K562 (cell line): ENCODE measurements around the gene CD82. TPM values are rescaled to one million over a fixed set of nuclear protein-coding genes. Genes with fewer than 3 reads are reported as not detected.

Source experiments
- ATF4 ChIP-seq: fragments of 450-650 bp; formaldehyde crosslinking; IDR thresholded peaks from 2 replicates; pipeline ENCODE4 v1.4.0; 2022; ENCODE audit warnings: mild to moderate bottlenecking, moderate library complexity
- DNMT1 ChIP-seq: fragments of 450-650 bp; IDR thresholded peaks from 2 replicates; pipeline ENCODE4 v1.6.1; 2016; ENCODE audit warnings: antibody characterized with exemption, mild to moderate bottlenecking
- E4F1 ChIP-seq: fragments of 250-450 bp; sonication (Bioruptor Pico); IDR thresholded peaks from 2 replicates; pipeline ENCODE4 v1.5.0; 2021; ENCODE audit warnings: mild to moderate bottlenecking, borderline replicate concordance
- HOXB6 ChIP-seq: fragments of 250-450 bp; sonication (Bioruptor Pico); IDR thresholded peaks from 2 replicates; pipeline ENCODE4 v1.5.1; 2022; ENCODE audit warnings: mild to moderate bottlenecking, borderline replicate concordance
- ILF3 ChIP-seq: fragments of 450-650 bp; IDR thresholded peaks from 2 replicates; pipeline ENCODE4 v1.6.1; 2018; ENCODE audit warnings: antibody characterized with exemption, mild to moderate bottlenecking, moderate library complexity, borderline replicate concordance
- IRF1 ChIP-seq: sonication (generic); formaldehyde crosslinking; IDR thresholded peaks from 2 replicates; pipeline ENCODE4 v1.8.0; 2022; ENCODE audit warnings: missing genetic modification reagents, mild to moderate bottlenecking, borderline replicate concordance
- JUNB ChIP-seq: fragments of 450-650 bp; formaldehyde crosslinking; conservative IDR thresholded peaks from 2 replicates; pipeline ENCODE4 v1.4.0; 2020; ENCODE audit warnings: mild to moderate bottlenecking
- KAT7 ChIP-seq: sonication (generic); formaldehyde crosslinking; IDR thresholded peaks from 2 replicates; pipeline ENCODE4 v1.8.0; 2022; ENCODE audit warnings: missing genetic modification reagents, mild to moderate bottlenecking, borderline replicate concordance
- KDM4B ChIP-seq, 2 experiments: fragments of 450-650 bp in 1 of 2; sonication (generic) in 1 of 2; IDR thresholded peaks; 2 replicates each; pipeline ENCODE4 v1.6.1; 2016 to 2017; ENCODE audit warnings: borderline replicate concordance in 2 of 2, antibody characterized with exemption in 1 of 2, low read depth in 1 of 2, mild to moderate bottlenecking in 1 of 2
- LEF1 ChIP-seq: fragments of 450-650 bp; IDR thresholded peaks from 2 replicates; pipeline ENCODE4 v1.6.1; 2016; ENCODE audit warnings: mild to moderate bottlenecking
- MCM5 ChIP-seq: fragments of 450-650 bp; IDR thresholded peaks from 2 replicates; pipeline ENCODE4 v1.6.1; 2016; ENCODE audit warnings: low read depth
- MXD1 ChIP-seq: fragments of 250-450 bp; sonication (Bioruptor Pico); IDR thresholded peaks from 2 replicates; pipeline ENCODE4 v1.8.0; 2021; ENCODE audit warnings: borderline replicate concordance, mild to moderate bottlenecking, moderate library complexity; ENCODE audit not compliant: poor library complexity, severe bottlenecking
- NKRF ChIP-seq: fragments of 450-650 bp; IDR thresholded peaks from 2 replicates; pipeline ENCODE4 v1.6.1; 2016; ENCODE audit warnings: borderline replicate concordance
- RBBP5 ChIP-seq: fragments of 200-600 bp; sonication (generic); IDR thresholded peaks from 2 replicates; pipeline ENCODE4 v1.6.1; 2012; ENCODE audit warnings: borderline replicate concordance, mild to moderate bottlenecking, low read length, control low read depth, inconsistent platforms; ENCODE audit not compliant: insufficient read depth, poor library complexity, severe bottlenecking
- SREBF1 ChIP-seq: fragments of 150-350 bp; IDR thresholded peaks from 2 replicates; pipeline ENCODE4 v1.6.1; 2014; ENCODE audit warnings: antibody characterized with exemption, low read depth, low read length, borderline replicate concordance
- ZKSCAN1 ChIP-seq: fragments of 150-350 bp; IDR thresholded peaks from 2 replicates; pipeline ENCODE4 v1.6.1; 2016; ENCODE audit warnings: low read depth, low read length
- ZNF707 ChIP-seq: fragments of 250-450 bp; sonication (Bioruptor Pico); conservative IDR thresholded peaks from 2 replicates; pipeline ENCODE4 v1.8.0; 2022; ENCODE audit warnings: inconsistent platforms, mild to moderate bottlenecking, moderate library complexity
- polyA plus RNA-seq, 8 experiments: library from polyadenylated mRNA; depleted of rRNA in 4 of 8; stranded (reverse) in 5 of 8; unstranded in 3 of 8; fragments of >200 nt; fragmentation: Nextera tagmentation in 2 of 8; fragmentation: Illumina TruSeq in 1 of 8; extraction: Ambion mirVana in 2 of 8; extraction: Trizol in 1 of 8; gene quantifications; 2 replicates each; pipeline versions ENCODE4 v1.2.1 to v1.2.3, GENCODE V29; 2011 to 2014; ENCODE audit warnings: inconsistent platforms in 1 of 8, missing spikeins in 1 of 8
- total RNA-seq, 7 experiments: library from RNA; depleted of rRNA in 6 of 7; stranded (reverse); fragments of >200 nt in 6 of 7; fragmentation: Illumina TruSeq in 2 of 7; extraction: Trizol in 2 of 7; gene quantifications; 2 replicates each; pipeline versions ENCODE4 v1.2.1 to v1.2.3, GENCODE V29; 2011 to 2021; ENCODE audit warnings: low replicate concordance in 1 of 7

Gene CD82
- total and polyA plus RNA-seq, 9 of the 15 experiments (the other 6 are each of a cell fraction or from before 2014, with no cell fraction given) = 0.27 to 9.4 (median 3.0) TPM

- TF ChIP-seq KAT7 (CRISPR knock-in tag) (0 out of 2 replicates have a peak, but pooled peaks have one; percentile 39), KDM4B (IDR thresholded peaks at IDR 0.05; ENCODE audit: borderline replicate concordance in 2 of 2, low read depth in 1 of 2) (no peak), SREBF1 (no peak), MXD1 (CRISPR knock-in tag) (no peak), ATF4 (CRISPR knock-in tag) (no peak), ZKSCAN1 (no peak), RBBP5 (no peak), DNMT1 (no peak), E4F1 (CRISPR knock-in tag) (no peak), ILF3 (no peak), LEF1 (no peak), NKRF (peak; percentile 1; the same call in 1 of the 2 replicates), MCM5 (no peak), HOXB6 (CRISPR knock-in tag) (no peak), ZNF707 (CRISPR knock-in tag) (no peak), IRF1 (CRISPR knock-in tag) (no peak), JUNB (no peak)
Observed at GRCh38 chr11:44565953-44566949, 788 bp downstream of the CD82 start (continued).
